Measurements from ENCODE around the gene OSBPL10. TPM values are rescaled to one million over a fixed set of nuclear protein-coding genes. Genes with fewer than 3 reads are reported as not detected.

OSBPL10 gene
- total RNA-seq, 1 experiment from 2014 or later: 74.7 TPM

GRCh38 chr3:31659246-31659645 lies 321.8 kb downstream of the OSBPL10 start:
- BruUV-seq (replicated peaks): no TSS peak
- H3K9me3 Mint-ChIP-seq (ENCODE audit: low read depth, unreplicated experiment): peaks cover 18% of the 10 kb centered on the region
- intact Hi-C loops (cut with micrococcal nuclease; ENCODE audit: unreplicated experiment): no loop called here

DNA sequence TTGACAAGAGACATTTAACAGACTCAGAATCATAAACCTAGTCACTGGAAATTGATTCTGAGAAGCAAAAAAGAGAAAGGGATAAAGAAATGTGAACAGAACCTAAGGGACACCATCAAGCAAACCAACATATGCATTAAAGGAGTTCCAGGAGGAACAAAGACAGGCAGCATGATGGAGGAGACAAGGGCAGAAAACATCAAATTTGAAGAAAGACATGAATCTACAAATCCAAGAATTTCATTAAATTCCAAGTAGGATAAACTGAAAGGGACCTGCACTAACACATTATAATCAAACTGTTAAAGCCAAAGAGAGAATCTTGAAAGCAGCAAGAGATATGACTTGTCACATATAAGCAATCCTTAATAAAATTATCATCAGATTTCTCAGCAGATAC lies 326.1 kb downstream of the OSBPL10 start:
- TF ChIP-seq, protein P1, sequence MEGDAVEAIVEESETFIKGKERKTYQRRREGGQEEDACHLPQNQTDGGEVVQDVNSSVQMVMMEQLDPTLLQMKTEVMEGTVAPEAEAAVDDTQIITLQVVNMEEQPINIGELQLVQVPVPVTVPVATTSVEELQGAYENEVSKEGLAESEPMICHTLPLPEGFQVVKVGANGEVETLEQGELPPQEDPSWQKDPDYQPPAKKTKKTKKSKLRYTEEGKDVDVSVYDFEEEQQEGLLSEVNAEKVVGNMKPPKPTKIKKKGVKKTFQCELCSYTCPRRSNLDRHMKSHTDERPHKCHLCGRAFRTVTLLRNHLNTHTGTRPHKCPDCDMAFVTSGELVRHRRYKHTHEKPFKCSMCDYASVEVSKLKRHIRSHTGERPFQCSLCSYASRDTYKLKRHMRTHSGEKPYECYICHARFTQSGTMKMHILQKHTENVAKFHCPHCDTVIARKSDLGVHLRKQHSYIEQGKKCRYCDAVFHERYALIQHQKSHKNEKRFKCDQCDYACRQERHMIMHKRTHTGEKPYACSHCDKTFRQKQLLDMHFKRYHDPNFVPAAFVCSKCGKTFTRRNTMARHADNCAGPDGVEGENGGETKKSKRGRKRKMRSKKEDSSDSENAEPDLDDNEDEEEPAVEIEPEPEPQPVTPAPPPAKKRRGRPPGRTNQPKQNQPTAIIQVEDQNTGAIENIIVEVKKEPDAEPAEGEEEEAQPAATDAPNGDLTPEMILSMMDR (IDR thresholded peaks at IDR 0.05; ENCODE audit: unreplicated experiment): no peak
- H3K4me3 Mint-ChIP-seq (ENCODE audit: low read depth, unreplicated experiment): no peak overlapping the region
- CTCF ChIA-PET: no interaction called here
- peaks cover 40% of the 10 kb centered on the region for H3K36me3 Mint-ChIP-seq (ENCODE audit: insufficient read depth, unreplicated experiment)
- intact Hi-C loops (cut with micrococcal nuclease; ENCODE audit: unreplicated experiment): no loop called here
- H3K4me1 Mint-ChIP-seq (ENCODE audit: low read depth, unreplicated experiment): no peaks in the 10 kb centered on the region
- peaks cover 31% of the 10 kb centered on the region for H3K9me3 Mint-ChIP-seq (ENCODE audit: low read depth, unreplicated experiment)
- no peaks in the 10 kb centered on the region for H3K27me3 Mint-ChIP-seq (ENCODE audit: unreplicated experiment)
- DNase-seq: no peak
- no TSS peak for BruUV-seq (replicated peaks)
- no peak overlapping the region for H3K27ac Mint-ChIP-seq (ENCODE audit: unreplicated experiment)

More at GRCh38 chr3:31659246-31659645, 321.8 kb downstream of the OSBPL10 start:
- CTCF ChIA-PET: no interaction called here
- H3K27me3 Mint-ChIP-seq (ENCODE audit: unreplicated experiment): no peaks in the 10 kb centered on the region
- TF ChIP-seq, protein P1 (IDR thresholded peaks at IDR 0.05; ENCODE audit: unreplicated experiment): no peak
- no peak overlapping the region for H3K4me3 Mint-ChIP-seq (ENCODE audit: low read depth, unreplicated experiment)
- H3K4me1 Mint-ChIP-seq (ENCODE audit: low read depth, unreplicated experiment): no peaks in the 10 kb centered on the region
- H3K27ac Mint-ChIP-seq (ENCODE audit: unreplicated experiment): no peak overlapping the region
- DNase-seq: no peak
- peaks cover 40% of the 10 kb centered on the region for H3K36me3 Mint-ChIP-seq (ENCODE audit: insufficient read depth, unreplicated experiment)

DNA sequence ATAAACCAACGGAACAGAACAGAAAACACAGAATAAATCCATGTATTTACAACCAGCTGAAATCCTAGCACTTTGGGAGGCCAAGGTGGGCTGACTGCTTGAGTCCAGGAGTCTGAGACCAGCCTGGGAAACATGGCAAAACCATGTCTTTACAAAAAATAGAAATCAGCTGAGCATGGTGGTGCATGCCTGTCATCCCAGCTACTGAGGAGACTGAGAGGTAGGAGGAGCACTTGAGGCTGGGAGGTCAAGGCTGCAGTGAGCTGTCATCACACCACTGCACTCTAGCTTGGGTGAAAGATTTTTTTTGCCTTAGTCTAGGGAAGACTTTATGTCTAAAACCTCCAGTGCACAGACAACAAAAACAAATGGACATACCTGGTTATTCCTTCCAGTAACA lies 327.6 kb downstream of the OSBPL10 start:
- BruUV-seq (replicated peaks): no TSS peak
- DNase-seq: no peak
- Mint-ChIP-seq H3K27me3 (ENCODE audit: unreplicated experiment) (no peaks in the 10 kb centered on the region), H3K27ac (ENCODE audit: unreplicated experiment) (peak overlapping the region; percentile 30), H3K4me1 (ENCODE audit: low read depth, unreplicated experiment) (no peaks in the 10 kb centered on the region), H3K36me3 (ENCODE audit: insufficient read depth, unreplicated experiment) (peaks cover 55% of the 10 kb centered on the region), H3K9me3 (ENCODE audit: low read depth, unreplicated experiment) (peaks cover 39% of the 10 kb centered on the region), H3K4me3 (ENCODE audit: low read depth, unreplicated experiment) (no peak overlapping the region)
- CTCF ChIA-PET: no interaction called here
- TF ChIP-seq, protein P1 (IDR thresholded peaks at IDR 0.05; ENCODE audit: unreplicated experiment): no peak
- intact Hi-C loops (cut with micrococcal nuclease; ENCODE audit: unreplicated experiment): no loop called here

- H3K36me3 Mint-ChIP-seq (ENCODE audit: insufficient read depth, unreplicated experiment): peaks cover 52% of the 10 kb centered on the region
- H3K9me3 Mint-ChIP-seq (ENCODE audit: low read depth, unreplicated experiment): peaks cover 34% of the 10 kb centered on the region
- CTCF ChIA-PET: no interaction called here
- no peak for DNase-seq
- H3K4me3 Mint-ChIP-seq (ENCODE audit: low read depth, unreplicated experiment): no peak overlapping the region
- TF ChIP-seq, protein P1 (IDR thresholded peaks at IDR 0.05; ENCODE audit: unreplicated experiment): no peak
- no peaks in the 10 kb centered on the region for H3K4me1 Mint-ChIP-seq (ENCODE audit: low read depth, unreplicated experiment)
- no peaks in the 10 kb centered on the region for H3K27me3 Mint-ChIP-seq (ENCODE audit: unreplicated experiment)
- intact Hi-C loops (cut with micrococcal nuclease; ENCODE audit: unreplicated experiment): no loop called here
- BruUV-seq (replicated peaks): no TSS peak
- H3K27ac Mint-ChIP-seq (ENCODE audit: unreplicated experiment): no peak overlapping the region
Measured at GRCh38 chr3:31652296-31652695, 328.8 kb downstream of the OSBPL10 start.
